GM12892 (cell line): ENCODE measurements around the gene RNU4-1.

Experiments
- DNase-seq: peaks from one replicate; pipeline ENCODE4 v3.0.0; 2011; ENCODE audit not compliant: insufficient read length
- FAIRE-seq: peaks from 2 replicates; lab custom pipeline; 2011; peaks lifted over from hg19 to GRCh38; lab: Jason Lieb, UNC
- POLR2A ChIP-seq: IDR thresholded peaks from 2 replicates; pipeline ENCODE4 v1.6.1; 2011; ENCODE audit warnings: low read depth, low read length, control low read depth
- POLR2AphosphoS5 ChIP-seq: IDR thresholded peaks from 2 replicates; pipeline ENCODE4 v1.6.1; 2011; ENCODE audit warnings: low read depth, low read length, control low read depth
- TAF1 ChIP-seq: IDR thresholded peaks from 2 replicates; pipeline ENCODE4 v1.6.1; 2011; ENCODE audit warnings: low read depth, mild to moderate bottlenecking, control low read depth, low read length, borderline replicate concordance

The RNU4-1 gene

GRCh38 chr12:120323772-120324171 is 30.7 kb upstream of the RNU4-1 start:
- FAIRE-seq: no peak

GRCh38 chr12:120321382-120322202 is 28.6 kb upstream of the RNU4-1 start:
- DNase-seq (no peak), FAIRE-seq (no peak)

More at GRCh38 chr12:120323772-120324171, 30.7 kb upstream of the RNU4-1 start:
- TF ChIP-seq POLR2AphosphoS5 (no peak), TAF1 (no peak), POLR2A (no peak)
- no peak for DNase-seq

GRCh38 chr12:120317224-120318105 is 24.4 kb upstream of the RNU4-1 start:
- TF ChIP-seq POLR2A: peak; percentile 81
- TF ChIP-seq TAF1: peak; percentile 94
- peak; percentile 66 for TF ChIP-seq POLR2AphosphoS5
- FAIRE-seq: peak; percentile 96
- DNase-seq: peak; percentile 91

More at GRCh38 chr12:120321382-120322202, 28.6 kb upstream of the RNU4-1 start:
- TF ChIP-seq POLR2AphosphoS5: no peak
- no peak for TF ChIP-seq POLR2A
- TF ChIP-seq TAF1: no peak

GRCh38 chr12:120316798-120317223 is 23.8 kb upstream of the RNU4-1 start:
- TF ChIP-seq TAF1: no peak
- TF ChIP-seq POLR2AphosphoS5: no peak
- TF ChIP-seq POLR2A: no peak
- FAIRE-seq: no peak
- no peak for DNase-seq

GRCh38 chr12:120314220-120314619 is 21.2 kb upstream of the RNU4-1 start:
- no peak for TF ChIP-seq POLR2AphosphoS5
- TF ChIP-seq TAF1: no peak
- TF ChIP-seq POLR2A: no peak
- FAIRE-seq (no peak), DNase-seq (no peak)

GRCh38 chr12:120301962-120302815 is 9.2 kb upstream of the RNU4-1 start, which contains the start of gene SIRT4:
SIRT4 (plus strand) TSS chr12:120302321; CDS start chr12:120303562, 1,241 bp downstream.
- FAIRE-seq: peak; percentile 97
- DNase-seq: peak; percentile 90
- TF ChIP-seq POLR2A (0 out of 2 replicates have a peak, but pooled peaks have one; percentile 19), TAF1 (no peak), POLR2AphosphoS5 (no peak)

GRCh38 chr12:120292411-120292660 is 701 bp downstream of the RNU4-1 start:
- no peak for DNase-seq
- TF ChIP-seq POLR2A (no peak), TAF1 (no peak), POLR2AphosphoS5 (no peak)
- no peak for FAIRE-seq

GRCh38 chr12:120290609-120291305 is 2.3 kb downstream of the RNU4-1 start:
- TF ChIP-seq POLR2A: no peak
- no peak for TF ChIP-seq TAF1
- no peak for TF ChIP-seq POLR2AphosphoS5
- no peak for FAIRE-seq

GRCh38 chr12:120287491-120287890 is 5.5 kb downstream of the RNU4-1 start:
- TF ChIP-seq POLR2A (no peak), POLR2AphosphoS5 (no peak), TAF1 (no peak)
- DNase-seq: no peak
- no peak for FAIRE-seq

More at GRCh38 chr12:120290609-120291305, 2.3 kb downstream of the RNU4-1 start:
- no peak for DNase-seq

GRCh38 chr12:120286768-120287490 is 6.1 kb downstream of the RNU4-1 start:
- no peak for FAIRE-seq
- TF ChIP-seq POLR2A (no peak), POLR2AphosphoS5 (no peak), TAF1 (no peak)
- DNase-seq: no peak
